ENCODE measurements around the gene NPC2. TPM values are rescaled to one million over a fixed set of nuclear protein-coding genes. Genes with fewer than 3 reads are reported as not detected.

The NPC2 gene
- total and polyA plus RNA-seq, 2 of the 4 experiments (the other 2 are of a cell fraction) = 210 to 273 TPM

DNA sequence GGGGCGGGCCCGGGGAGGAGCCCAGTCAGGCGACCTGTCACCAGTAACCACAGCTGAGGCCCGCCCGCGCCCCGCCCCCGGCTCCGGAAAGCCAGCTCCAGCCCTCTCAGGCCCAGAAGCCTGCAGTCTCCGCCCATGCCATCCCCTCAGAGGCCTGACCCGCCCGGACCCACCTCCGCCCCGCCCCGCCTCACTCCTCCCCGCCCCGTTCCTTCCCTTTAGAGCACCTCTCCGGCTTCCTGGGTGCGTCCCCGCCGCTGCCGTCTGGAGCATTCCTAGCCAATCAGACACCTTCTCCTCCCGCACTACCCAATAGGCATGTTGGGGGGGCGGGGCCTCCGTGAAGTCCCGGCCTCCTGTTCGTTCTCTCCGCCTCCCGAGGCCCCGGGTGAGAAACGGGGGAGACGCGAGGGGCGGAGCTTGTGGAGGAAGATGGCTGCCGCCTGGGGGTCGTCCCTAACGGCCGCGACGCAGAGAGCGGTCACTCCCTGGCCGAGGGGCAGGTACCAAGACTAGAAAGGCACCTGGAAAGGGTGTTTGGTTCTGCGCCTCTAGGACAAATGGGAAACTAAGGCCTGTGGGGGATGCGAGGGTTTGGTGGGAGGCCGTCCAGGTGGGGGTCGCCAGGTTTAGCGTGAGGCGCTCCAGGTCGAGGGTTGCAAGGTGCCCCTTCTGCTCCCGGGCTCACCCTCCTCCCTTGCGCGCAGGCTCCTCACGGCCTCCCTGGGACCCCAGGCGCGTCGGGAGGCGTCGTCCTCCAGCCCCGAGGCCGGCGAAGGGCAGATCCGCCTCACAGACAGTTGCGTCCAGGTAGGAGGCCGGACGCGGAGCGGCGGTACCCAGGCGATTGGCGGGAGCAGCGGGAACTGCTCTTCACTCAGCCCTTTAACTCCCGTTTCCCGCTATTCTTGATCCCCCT lies 497 bp upstream of the NPC2 start, which contains the start of gene ISCA2:
Gene ISCA2 (plus strand): TSS at position 423 of the 919 bp plus-strand sequence. CDS start 10 bp downstream, at position 433.
- H4K8ac ChIP-seq (ENCODE audit: low read depth in 2 of 2, low read length in 2 of 2) = peak within 1 kb of the TSS; percentile 53 to 83
- peak within 1 kb of the TSS; percentile 16; the same call in 1 of the 2 replicates for H3K18ac ChIP-seq (ENCODE audit: low read depth, low read length)
- dilution Hi-C loops (cut with HindIII; ENCODE audit: low sequenced_read_pairs, unreplicated experiment) (no loop called here), in situ Hi-C loops (cut with MboI; ENCODE audit: low sequenced_read_pairs) (no loop called here), intact Hi-C loops (cut with micrococcal nuclease) (no loop called here)
- H4K91ac ChIP-seq (ENCODE audit: insufficient read depth, low read depth, low read length) = peak within 1 kb of the TSS; percentile 85
- H2AK5ac ChIP-seq (ENCODE audit: low read depth, low read length) = peak within 1 kb of the TSS; percentile 44
- H3K4me2 ChIP-seq (ENCODE audit: low read depth, low read length) = peak within 1 kb of the TSS; percentile 98
- H2BK5ac ChIP-seq (ENCODE audit: low read depth, low read length, poor library complexity, severe bottlenecking) = peak within 1 kb of the TSS; percentile 21
- H2BK120ac ChIP-seq (ENCODE audit: low read depth, low read length) = no peak within 1 kb of the TSS; the same call in 1 of the 2 replicates
- POLR2A ChIA-PET (ENCODE audit: unreplicated experiment) = no interaction called here
- peak within 1 kb of the TSS; percentile 89 for H3K23ac ChIP-seq (ENCODE audit: low read depth, low read length)
- H3K56ac ChIP-seq (ENCODE audit: extremely low read depth, insufficient read depth, low read length) = peak within 1 kb of the TSS; percentile 73; the same call in 1 of the 2 replicates
- H4K5ac ChIP-seq (ENCODE audit: low read depth, low read length) = peak within 1 kb of the TSS; percentile 32; the same call in 1 of the 2 replicates
- H2AK9ac ChIP-seq (replicated peaks; ENCODE audit: low read depth, low read length, poor library complexity) = peak within 1 kb of the TSS; percentile 89
- no peak within 1 kb of the TSS for H2BK15ac ChIP-seq (ENCODE audit: low read depth, low read length)
- peak within 1 kb of the TSS; percentile 84 for H3K4ac ChIP-seq (ENCODE audit: low read depth, low read length)
- peak; percentile 93 for ATAC-seq (ENCODE audit: low read depth)
- peaks cover 34 to 47% of the 10 kb centered on the region in 2 experiments for H3K79me1 ChIP-seq (ENCODE audit: low read depth in 1 of 2, low read length in 2 of 2)
- 1% methylated on average over 17 of the region's 73 CpGs; no CpG with 5 or more reads in 1 of the 2 experiments for WGBS, 2 experiments (ENCODE audit: extremely low coverage in 2 of 2, insufficient read length in 1 of 2)
- peak within 1 kb of the TSS; percentile 80 for H3K9ac ChIP-seq (ENCODE audit: low read depth, low read length)
- CTCF ChIA-PET = interaction anchor here (1.1 kb wide), 1 partner anchor 8 kb away, joined by 4 read pairs; no protein-coding TSS in a partner anchor
- H3K27ac ChIP-seq (ENCODE audit: insufficient read depth, low read length) = peak within 1 kb of the TSS; percentile 72
- TF ChIP-seq BHLHE40 (IDR thresholded peaks at IDR 0.05; ENCODE audit: low read depth, low read length) (peak; percentile 85), POLR2A (IDR thresholded peaks at IDR 0.05; ENCODE audit: low read depth, low read length) (peak; percentile 63; the same call in 1 of the 2 replicates), MAZ (IDR thresholded peaks at IDR 0.05; ENCODE audit: borderline replicate concordance, low read depth, low read length) (peak; percentile 71; the same call in 1 of the 2 replicates), FOS (IDR thresholded peaks at IDR 0.05; ENCODE audit: low read depth, low read length) (no peak)
- peaks cover 2% of the 10 kb centered on the region; the same call in 1 of the 2 replicates for H3K36me3 ChIP-seq (ENCODE audit: control insufficient read depth, insufficient read depth, low read length)
- no TSS peak for BruUV-seq (replicated peaks)
- peaks cover 7% of the 10 kb centered on the region for H3K4me1 ChIP-seq (ENCODE audit: control insufficient read depth, insufficient read depth, low read length)
- peak within 1 kb of the TSS; percentile 93 for H3K4me3 ChIP-seq (ENCODE audit: insufficient read depth, low read depth, low read length)
- peak within 1 kb of the TSS; percentile 94 for H2AFZ ChIP-seq (replicated peaks; ENCODE audit: low read length, poor library complexity)
- peak; percentile 99 for DNase-seq
- H3K27me3 ChIP-seq (ENCODE audit: control insufficient read depth, insufficient read depth, low read length) = no peaks in the 10 kb centered on the region
- H3K14ac ChIP-seq (replicated peaks; ENCODE audit: low read depth, low read length) = peak within 1 kb of the TSS; percentile 91
- H2BK20ac ChIP-seq (ENCODE audit: low read depth, low read length) = no peak within 1 kb of the TSS
- no peaks in the 10 kb centered on the region for H3K9me3 ChIP-seq (ENCODE audit: control insufficient read depth, insufficient read depth, low read length)
- peaks cover 3% of the 10 kb centered on the region; the same call in 1 of the 2 replicates for H4K20me1 ChIP-seq (ENCODE audit: insufficient read depth, low read length)
- peaks cover 7% of the 10 kb centered on the region; the same call in 1 of the 2 replicates for H3K9me1 ChIP-seq (ENCODE audit: insufficient read depth, low read length)
